ENCODE results near the gene EIF5A.

The EIF5A gene

DNA sequence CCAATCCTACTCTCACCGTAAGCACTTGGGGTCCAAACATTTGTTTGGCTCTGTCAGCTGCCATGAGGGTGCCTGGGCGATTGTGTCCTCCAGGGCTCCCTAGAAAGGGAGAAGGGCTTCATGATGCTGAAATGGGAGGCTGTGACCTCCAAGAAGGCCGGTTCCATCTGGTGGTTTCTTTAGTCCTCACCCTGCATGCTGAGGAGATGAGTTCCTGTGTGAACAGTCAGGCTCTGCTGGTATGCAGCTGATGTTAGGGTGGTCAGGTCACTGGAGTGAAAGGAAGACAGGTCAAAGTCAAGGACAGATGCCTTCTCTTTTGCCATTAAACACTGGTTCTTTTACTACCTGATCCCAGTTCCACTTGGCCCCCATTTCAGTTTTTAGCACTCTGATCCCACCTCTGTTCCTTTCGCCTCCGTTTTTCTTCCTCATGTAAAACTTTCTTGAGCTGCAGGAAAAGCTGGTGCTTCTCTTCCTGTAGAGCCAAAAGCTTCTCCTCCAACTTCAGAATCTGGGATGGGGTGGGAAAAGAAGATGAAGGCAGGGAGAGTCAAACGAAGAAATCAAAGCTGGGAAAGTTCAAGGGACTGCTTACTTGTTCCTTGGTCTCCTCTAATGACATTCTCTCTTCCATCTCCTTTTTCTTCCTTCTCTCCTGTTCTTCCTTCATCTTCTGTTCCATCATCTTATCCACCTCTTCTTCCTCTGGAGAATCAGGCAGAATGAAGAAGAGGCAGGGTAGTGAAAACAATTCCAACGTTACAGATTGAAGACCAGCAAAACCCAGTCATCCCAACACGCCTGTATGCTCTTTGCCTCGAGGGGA lies 6.7 kb downstream of the EIF5A start:
- no peak for DNase-seq (ENCODE audit: low spot score)

DNA sequence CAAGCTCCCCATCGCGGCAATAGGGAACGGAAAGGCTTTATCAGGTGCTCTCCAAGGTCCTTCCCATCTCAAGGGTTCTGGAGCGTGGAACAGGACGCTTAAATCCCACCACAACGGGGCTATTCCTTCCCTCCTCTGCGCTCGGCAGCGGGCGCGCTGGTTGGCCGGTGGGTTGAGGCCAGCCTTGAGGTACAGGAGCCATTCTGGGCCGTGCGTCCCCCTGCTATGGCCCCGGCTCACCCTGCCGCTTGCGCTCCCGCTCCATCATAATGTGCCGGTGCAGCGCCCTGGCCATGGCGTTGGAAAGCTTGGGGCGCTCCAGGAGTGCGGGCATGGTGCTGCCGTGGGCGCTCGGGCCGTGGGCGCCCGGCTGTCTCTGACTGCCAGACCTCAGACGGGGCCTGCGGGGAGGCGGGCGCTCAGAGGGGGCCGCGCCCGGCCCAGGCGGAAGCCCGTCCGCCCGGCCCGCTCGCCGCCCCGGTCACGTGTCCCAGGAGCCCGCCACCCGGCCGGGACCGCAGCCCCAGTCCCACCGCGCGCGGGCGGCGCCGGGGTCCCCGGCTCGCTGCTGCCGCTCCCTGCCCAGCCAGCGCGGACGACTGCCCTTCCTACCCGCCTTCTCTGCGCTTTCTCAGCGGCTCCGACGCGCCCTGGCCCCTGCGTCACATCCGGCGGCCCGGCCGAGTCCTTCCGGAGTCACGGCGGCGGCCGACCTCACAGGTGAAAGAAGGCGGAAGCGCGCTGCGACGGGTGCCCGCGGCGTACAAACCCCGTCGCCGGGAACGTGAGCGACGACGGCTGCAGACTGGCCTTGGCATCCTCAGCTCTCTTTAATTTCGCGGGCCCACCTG lies 7.5 kb downstream of the EIF5A start, which contains the start of gene GPS2:
Gene GPS2 (minus strand): TSS at position 642 of the 851 bp plus-strand sequence. CDS start 308 bp downstream, at position 334.
- DNase-seq (ENCODE audit: low spot score): peak; percentile 93

DNA sequence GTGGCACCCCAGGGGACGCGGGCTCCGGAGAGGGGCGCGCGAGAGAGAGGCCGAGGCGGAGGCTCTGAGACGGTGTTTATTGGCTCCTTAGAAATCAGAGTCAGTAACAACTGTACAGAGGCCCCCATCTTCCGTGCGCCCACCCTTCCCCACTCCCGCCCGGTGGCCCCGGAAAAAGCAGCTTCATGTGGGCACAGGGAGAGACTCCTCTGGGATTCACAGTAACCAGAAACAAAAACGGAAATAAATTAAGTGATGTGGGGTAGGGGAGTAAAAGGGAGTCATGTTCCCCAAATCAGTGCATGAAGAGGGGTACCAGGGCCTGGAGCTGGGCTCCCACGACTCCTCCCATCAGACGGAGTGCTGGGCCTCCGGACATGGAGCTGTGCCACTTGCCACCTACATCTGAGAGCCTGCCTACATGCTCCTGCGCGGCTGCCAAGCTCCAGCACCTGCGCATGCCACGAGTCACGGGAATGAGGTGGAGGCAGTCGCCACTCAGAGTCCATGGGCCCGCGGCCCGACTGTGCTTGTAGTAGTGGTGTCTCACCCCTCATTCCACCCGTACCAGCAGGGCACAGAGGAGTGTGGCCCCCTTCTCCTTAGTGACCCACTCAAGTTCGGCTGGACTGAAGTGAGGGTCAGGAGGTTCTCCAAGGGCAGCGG lies 8.3 kb downstream of the EIF5A start:
- no peak for DNase-seq (ENCODE audit: low spot score)

DNA sequence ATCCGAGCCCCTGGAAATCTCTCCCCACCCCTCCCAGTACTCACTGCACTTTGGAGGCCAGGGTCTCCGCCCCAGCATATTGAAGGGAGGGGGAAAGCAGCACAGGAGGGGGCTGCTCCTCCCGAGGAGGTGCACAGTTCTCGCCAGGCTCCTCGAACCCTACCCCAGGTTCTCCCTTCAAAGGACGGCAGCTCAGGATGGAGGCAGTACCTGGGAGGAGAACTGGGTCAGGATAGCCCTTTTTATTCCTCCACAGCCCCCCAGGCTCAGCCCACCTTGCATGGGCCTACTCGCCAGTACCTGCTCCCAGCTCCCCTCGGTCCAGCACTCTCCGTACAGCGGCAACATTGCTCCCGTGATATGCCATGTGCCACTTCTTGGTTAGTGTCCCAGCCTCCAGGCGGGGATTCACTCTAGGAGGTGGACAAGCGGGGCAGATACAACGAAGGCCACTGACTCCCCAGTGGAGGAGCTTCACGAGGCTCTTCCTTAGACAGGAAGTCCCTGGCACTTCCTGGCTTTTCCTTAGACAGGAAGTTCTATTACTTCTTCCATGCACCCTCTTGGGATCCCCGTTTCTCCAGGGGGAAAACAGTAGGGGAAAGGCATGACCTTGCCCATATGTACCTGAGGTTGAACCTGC lies 9.9 kb downstream of the EIF5A start:
- no peak for DNase-seq (ENCODE audit: low spot score)

DNA sequence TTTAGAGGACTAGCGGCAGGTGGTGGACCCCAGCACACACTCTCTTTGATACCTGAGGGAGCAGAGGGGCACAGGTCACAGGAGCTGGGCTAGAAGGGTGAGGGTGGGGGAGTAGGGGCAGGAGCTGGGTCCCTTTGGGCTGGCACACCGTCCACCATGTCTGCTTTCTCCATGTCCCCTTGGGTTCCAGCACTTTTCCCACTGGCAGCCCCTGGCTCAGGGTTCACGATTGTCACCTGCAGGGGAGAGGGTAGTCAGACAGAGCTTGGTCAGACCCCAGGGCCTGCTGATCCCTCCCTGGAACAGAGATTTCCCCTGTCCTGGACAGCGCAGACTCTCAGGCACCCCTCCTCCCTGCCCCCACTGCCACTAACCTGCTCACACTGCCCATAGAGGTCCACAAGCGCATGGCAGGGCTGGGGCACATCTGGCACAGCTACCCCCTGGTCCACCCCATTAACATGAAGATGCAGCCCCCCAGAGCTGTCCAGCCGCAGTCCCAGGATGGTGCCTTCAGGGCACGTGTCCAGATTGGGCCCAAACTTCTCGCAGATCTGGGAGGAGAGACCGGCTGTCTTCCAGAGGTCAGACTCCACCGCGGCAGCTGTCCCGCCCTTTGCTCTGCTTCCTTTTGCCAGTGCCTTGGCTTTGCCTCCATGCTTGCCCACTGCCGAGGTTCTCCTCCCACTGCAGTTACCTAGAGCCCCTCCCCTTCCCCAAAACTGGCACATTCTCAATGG lies 10.9 kb downstream of the EIF5A start:
- no peak for DNase-seq (ENCODE audit: low spot score)

DNA sequence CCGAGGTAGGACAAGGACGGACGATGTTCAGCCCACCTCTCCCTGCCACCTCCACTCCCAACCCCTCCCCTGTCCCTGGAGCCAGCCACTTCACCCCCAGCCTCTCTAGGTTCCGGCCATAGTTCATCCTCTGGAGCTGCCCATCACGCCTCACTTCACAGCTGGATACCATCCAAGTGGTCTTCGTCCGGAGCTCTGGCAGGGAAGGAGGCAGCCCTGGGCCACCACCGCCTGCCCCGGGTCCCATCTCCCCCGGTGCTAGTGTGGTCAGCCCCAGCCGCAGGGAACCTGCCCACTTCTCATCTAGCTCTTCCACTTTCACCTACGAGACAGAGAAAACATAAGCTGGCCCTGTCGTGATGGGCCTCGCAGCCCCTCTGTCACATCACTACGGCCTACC lies 14.0 kb downstream of the EIF5A start:
- DNase-seq (ENCODE audit: low spot score): no peak

DNA sequence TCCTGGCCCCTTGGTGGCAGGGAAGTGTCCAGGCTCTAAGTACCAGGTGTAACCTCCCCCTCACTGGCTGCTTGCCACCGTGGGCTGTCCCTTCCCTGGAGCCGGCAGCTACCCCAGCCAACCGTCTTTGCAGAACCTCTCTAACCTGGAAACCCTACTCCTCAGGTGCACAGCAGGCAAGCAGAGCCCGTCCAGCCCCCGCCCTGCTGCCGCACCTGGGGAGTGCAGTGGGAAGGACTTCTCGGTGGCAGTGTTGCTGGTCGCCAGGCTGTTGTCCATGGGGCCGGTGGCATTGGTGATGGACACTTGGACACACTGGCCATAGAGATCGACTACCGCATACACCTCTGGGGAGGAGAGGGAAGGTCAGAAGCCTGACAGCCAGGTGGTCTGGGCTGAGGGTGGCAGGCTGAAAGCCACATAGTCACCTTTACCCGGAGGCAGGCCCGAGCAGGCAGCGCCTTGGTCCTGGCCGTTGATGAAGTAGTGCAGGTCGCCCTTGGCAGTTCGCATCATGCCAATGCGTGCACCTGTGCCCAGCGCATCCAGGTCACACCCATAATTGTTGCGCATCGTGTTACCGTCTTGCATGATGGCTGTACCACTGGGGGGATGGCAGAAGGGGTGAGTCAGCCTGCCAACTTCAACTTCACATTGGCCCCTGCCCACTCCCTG lies 15.2 kb downstream of the EIF5A start:
- no peak for DNase-seq (ENCODE audit: low spot score)

DNA sequence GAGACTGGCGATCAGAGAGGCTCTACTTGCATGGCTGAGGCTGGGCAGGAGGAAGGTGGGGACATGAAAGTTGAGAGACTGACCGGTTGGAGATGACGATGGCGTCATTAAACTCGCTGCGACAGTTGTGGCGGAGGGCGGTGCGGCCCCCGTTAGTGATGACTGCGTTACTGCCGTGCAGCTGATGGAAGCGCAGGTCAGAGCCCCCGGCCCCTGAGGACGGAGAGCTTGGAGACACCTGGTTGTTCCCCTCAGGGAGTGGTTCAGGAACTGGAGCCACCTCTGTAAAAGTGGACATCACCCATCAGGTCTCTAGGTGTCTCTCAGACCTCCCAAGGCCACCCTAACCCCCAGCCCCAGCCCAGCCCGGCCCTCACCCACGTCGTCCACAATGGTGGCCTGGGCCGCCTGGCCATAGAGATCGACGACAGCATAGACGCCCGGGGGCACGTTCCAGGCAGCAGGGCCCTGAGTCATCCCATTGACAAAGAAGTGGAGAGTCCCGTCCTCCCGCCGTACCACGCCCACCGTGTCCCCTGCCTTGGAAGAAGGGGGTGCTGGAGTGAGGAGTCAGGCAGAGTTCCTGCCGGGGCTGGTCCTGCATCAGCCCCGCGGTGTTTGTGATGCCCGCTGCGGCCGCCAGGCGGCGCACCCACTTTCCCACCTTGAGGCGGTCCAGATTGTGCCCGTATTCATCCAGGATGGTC lies 16.5 kb downstream of the EIF5A start:
- DNase-seq (ENCODE audit: low spot score): peak; percentile 59

DNA sequence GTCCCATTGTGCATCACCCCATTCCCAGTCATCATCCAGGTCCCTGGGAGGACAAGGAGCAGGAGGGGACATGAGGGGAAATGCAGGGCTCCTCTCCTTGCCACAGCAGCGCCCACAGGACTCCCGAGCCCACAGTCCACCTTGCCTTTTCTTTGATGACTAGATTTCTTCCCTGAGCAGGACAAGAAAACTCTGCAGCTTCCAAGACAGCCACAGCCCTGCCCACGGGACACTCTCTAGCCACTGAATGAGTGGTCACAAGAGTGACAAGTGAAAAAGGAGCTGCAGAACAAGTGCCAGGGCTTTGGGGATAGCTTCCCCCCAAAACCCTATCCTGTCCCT lies 17.0 kb downstream of the EIF5A start:
- no peak for DNase-seq (ENCODE audit: low spot score)

DNA sequence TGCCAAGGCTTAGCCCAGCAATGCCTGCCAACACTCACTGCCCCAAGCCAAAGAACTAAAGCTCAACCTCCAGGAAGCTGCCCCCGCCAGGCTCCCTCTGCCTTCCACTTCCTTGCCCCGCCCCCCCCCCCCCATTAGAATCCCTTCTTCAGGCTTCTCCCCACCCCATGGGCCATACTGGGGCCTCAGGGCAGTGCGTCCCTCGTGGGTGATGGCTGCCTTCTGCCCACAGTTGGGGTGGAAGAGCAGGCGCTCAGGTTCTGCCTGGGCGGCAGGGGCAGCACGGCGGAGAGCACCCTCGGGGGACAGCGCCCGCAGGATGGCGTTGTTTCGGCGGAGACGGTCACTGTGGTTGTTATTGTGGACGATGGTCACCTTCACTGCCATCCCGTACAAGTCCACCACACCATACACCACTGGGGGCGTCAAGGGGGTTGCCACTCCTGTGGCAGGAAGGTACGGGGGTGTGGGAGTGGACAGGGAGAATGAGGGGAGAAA lies 17.7 kb downstream of the EIF5A start:
- no peak for DNase-seq (ENCODE audit: low spot score)

DNA sequence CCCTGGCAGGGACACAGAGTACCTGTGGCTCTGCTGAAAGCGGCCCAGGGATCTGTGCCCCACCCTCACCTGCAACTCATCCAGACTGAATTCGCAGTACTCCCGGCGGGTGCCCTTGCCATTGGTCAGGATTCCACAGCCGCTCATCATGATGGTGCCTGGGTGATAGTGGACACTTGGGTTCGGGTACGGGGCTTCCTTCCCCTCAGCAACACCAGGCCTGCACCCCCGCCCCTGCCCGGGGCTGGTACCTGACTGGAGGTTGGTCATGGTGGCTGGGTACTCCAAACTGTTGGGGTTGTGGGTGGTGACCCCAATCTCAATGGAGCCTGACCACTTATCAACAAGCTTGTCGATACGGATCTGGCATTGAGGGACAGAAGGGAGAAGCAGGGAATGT lies 18.8 kb downstream of the EIF5A start:
- no peak for DNase-seq (ENCODE audit: low spot score)

DNA sequence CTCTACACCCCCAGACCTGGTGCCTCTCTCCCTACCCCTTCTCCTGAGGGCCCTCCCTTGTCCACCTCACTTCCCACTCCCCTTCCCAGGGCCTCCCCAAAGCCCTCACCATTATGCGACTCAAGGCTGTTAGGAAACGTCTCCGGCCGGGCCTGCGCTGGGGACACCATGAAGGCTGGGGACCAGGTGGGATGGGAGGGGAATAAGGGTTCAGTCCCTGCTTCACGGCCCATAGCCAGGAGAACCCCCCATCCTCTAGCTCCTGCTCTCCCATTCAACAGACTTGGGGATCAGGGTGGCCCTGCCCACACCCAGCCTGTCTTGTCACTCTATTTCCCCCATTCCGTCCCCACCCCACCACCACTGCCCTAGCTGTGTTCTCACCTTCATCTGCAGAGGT lies 19.6 kb downstream of the EIF5A start:
- no peak for DNase-seq (ENCODE audit: low spot score)

DNA sequence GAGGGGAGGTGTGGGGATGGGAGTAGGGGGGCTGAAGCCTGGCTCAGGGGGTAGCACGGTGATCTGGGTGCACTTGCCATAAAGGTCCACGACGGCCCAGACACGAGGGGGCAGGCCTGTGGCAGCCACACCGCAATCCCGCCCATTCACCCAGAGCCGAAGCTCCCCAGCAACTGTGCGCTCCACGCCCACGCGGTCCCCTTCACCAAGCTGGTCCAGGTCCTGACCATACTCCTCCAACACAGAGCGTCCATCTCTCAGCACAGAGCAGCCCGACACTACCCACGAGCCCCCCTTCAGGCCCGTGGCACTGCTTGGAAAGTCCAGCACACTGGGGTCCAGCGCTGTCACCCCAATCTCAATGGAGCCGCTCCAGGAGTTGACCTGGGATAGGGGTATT lies 20.1 kb downstream of the EIF5A start:
- DNase-seq (ENCODE audit: low spot score): no peak

DNA sequence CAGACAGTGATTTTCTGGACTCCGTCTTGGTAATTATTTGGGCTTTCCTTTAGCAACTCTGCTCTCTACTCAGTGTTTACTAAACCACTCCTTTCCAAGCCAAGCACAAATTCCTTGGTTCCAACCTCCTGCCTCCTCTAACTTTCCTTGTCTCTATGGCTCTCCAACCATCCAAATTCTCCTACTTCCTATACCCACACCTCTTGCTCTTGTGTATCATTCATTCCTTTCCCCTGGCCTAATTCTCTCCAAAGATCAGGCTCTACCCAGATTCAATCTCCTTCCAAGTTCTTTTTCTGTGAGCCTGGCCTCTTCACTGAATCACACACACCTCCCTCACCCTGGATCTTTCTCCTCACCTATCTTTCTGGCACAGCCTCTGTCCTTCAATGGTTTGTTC lies 20.6 kb downstream of the EIF5A start:
- no peak for DNase-seq (ENCODE audit: low spot score)

DNA sequence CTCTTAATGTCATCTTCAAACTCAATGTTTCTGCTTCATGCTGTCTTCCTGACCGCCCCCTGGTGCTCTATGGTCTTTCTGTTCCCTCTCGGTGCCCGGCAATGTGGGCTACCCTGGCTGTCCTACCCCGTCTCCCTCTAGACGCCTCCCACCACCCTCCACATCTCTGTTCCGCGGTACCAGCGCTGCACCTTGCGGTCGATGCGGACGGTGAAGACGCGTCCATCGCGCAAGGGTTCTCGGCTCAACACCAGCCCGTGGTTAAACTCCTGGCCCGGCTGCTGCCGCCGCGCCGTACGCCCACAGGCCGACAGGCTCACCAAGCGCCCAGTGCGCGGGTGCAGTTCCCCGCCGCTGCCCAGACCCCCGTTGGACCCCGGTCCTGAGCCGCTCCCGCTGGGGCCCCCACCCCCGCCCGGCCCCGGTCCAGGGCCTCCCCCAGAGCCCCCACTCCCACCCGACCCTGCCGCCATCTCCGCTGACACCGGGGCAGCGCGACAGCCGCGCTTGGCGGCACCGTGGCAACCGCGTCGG lies 21.5 kb downstream of the EIF5A start, which contains the start of gene NEURL4:
Gene NEURL4 (minus strand): TSS at position 496 of the 534 bp plus-strand sequence. CDS start 23 bp downstream, at position 473.
- DNase-seq (ENCODE audit: low spot score): no peak

DNA sequence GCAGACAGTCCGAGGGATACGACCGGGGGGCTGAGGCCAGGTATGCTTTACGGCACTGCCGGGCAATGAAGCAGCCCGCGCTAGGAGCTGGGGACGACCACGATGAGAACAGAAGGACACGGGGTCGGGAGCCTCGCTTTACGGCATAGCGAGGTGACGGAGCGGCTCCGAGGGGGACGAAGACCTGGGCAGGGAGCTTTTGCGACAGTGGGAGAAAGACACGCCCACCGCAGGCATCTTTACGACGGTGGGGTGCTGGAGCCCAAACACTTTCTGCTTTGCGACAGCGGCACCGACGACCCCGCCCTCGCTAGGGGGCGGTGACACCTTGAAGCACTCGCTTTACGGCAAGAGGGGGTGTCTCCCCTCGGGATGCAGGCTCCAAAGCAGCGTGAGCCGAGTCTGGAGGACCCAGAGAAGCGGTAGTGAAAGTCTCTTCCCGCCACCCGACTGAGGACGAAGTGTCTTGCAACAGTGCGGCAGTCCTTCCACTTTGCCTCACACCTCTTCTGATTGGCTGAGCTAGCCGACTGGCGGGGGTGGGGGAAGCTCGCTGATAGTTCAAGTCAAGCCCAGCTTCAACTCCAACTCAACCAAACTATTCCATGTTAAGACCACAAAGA lies 22.1 kb downstream of the EIF5A start:
- peak; percentile 98 for DNase-seq (ENCODE audit: low spot score)

DNA sequence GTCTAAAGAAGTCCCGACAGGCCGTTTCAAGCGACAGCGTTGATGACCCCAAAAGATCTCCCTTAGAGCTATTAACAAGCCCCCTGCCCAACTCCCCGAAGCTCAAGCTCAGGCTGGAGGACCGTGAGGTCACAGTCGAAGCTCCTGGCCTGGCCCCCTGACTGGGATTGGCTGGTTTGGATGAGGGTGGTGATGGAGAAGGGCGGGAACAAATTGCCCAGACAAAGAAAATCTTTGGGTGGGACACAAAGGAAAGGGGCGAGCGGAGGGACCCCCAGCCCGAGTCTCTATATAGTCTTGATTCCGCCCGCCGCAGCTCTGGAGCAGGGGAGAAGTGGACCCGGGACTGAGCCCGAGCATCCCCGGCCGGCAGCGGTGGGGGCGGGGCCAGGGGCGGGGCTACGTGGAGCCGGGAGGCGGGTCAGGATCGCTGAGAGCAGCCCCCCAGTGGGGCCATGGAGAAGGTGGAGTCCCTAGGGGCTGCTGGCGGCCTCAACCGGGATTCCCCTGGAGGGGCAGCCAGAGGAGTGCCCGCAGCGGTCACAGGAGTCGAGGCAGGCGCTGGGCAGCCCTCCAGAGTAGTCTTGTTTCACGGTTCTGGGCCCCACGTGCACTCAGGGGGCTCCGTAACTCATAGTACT lies 22.7 kb downstream of the EIF5A start:
- peak; percentile 85 for DNase-seq (ENCODE audit: low spot score)

DNA sequence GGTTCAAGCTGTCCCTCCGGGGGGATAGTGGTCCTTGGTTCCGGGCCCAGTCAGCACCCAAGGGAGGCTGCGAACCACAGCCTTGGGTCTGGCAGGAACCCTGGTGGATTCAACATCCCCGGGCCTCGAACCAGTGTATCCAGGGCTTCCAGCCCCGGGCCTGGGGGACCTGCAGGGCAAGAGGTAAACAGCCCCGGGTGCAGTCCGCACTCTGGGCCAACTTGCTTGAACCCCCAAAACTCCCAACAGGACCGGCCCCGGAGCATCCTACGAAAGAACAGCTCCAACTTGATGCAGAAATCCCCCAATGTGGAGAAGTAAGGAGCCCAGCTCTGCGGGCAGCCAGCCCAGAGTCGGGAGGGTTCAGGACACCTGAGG lies 23.2 kb downstream of the EIF5A start:
- no peak for DNase-seq (ENCODE audit: low spot score)

DNA sequence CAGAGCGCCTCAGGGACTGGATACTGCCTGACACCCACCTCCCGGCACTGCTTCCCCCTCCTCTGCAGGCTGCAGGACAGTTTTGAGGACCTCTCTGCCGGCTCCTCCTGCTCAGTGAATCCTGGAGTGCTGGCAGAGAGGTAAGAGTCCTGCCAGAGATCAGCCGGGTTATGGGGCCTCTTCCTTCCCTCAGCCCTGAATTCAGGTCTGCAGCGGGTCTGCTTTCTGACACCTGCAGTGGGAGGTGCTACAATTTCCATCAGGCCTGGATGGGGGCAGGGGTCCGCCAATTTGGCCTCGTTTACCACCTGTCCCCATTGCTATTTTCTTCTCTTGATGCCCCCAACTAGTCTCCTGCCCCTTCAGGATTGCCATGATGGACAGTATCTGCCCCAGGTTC lies 24.7 kb downstream of the EIF5A start:
- DNase-seq (ENCODE audit: low spot score): no peak
